HepG2 (cell line): ENCODE results near the gene PRDX3.

Source experiments
- GTF2F1 ChIP-seq: fragments of 150-350 bp; IDR thresholded peaks from 2 replicates; pipeline ENCODE4 v1.6.1; 2014; ENCODE audit warnings: low read length
- HMGXB4 ChIP-seq, 2 experiments: sonication (generic) in 1 of 2; formaldehyde crosslinking in 1 of 2; IDR thresholded peaks; 2 replicates each; pipeline versions ENCODE4 v1.4.0 to v1.6.1; 2018 to 2020; ENCODE audit warnings: missing genetic modification reagents in 2 of 2, borderline replicate concordance in 1 of 2, low read depth in 1 of 2, mild to moderate bottlenecking in 1 of 2, missing biosample characterization in 1 of 2
- NFIC ChIP-seq: IDR thresholded peaks from 2 replicates; pipeline ENCODE4 v1.6.1; 2012; ENCODE audit warnings: mild to moderate bottlenecking, low read length, inconsistent platforms
- POLR2AphosphoS5 ChIP-seq: IDR thresholded peaks from 2 replicates; pipeline ENCODE4 v1.6.1; 2012; ENCODE audit warnings: low read depth, low read length
- PREB ChIP-seq: sonication (generic); formaldehyde crosslinking; IDR thresholded peaks from 2 replicates; pipeline ENCODE4 v1.4.0; 2020; ENCODE audit warnings: missing genetic modification reagents
- ZFP36 ChIP-seq: fragments of 150-350 bp; IDR thresholded peaks from 2 replicates; pipeline ENCODE4 v1.6.1; 2018; ENCODE audit warnings: borderline replicate concordance, low read length, low read depth; ENCODE audit not compliant: partially characterized antibody
- ZFP41 ChIP-seq: sonication (generic); formaldehyde crosslinking; IDR thresholded peaks from 2 replicates; pipeline ENCODE4 v1.4.0; 2020; ENCODE audit warnings: mild to moderate bottlenecking, missing genetic modification reagents, borderline replicate concordance
- ZNF546 ChIP-seq: sonication (generic); formaldehyde crosslinking; conservative IDR thresholded peaks from 2 replicates; pipeline ENCODE4 v1.8.1; 2023; ENCODE audit warnings: mild to moderate bottlenecking, missing genetic modification reagents
- TF ChIP-seq, protein P1 (sequence below): sonication (generic); formaldehyde crosslinking; IDR thresholded peaks from 2 replicates; pipeline ENCODE4 v1.5.0; 2020; ENCODE audit warnings: mild to moderate bottlenecking, missing genetic modification reagents, moderate library complexity

DNA sequence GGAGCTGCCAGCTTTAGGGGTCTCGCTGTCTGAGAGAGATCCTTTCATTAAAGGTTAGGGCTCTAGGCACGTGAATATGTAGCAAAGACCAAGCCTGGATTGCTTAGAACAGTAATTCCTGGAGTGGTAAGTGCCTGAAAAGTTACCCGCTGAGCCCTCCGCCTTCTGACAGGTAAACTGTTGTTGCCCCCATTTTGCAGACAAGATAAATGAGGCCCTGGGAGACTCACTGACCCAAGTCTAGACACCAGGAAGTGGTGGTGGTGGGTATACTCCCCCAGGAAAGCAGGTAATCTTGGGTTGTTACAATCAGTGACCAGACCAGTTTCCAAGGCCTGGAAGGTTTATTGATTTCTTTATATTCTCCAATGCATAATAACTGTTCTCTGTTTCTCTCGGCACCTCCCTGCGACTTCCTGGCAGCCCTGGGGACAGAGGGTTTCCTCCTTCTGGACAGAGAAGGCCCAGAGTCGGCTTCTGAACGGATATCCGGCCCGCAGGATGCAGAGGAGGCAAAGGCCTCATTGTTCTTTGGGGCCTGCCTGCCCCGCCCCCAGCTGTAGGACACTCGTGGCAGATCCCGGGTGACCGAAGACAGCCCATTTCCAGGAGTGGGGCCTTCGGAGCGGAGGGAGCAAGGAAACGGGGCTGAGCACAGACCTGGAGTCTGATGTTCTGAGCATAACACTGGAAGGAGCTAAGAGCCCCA, 27.4 kb upstream of the PRDX3 start:
- TF ChIP-seq, protein P1, sequence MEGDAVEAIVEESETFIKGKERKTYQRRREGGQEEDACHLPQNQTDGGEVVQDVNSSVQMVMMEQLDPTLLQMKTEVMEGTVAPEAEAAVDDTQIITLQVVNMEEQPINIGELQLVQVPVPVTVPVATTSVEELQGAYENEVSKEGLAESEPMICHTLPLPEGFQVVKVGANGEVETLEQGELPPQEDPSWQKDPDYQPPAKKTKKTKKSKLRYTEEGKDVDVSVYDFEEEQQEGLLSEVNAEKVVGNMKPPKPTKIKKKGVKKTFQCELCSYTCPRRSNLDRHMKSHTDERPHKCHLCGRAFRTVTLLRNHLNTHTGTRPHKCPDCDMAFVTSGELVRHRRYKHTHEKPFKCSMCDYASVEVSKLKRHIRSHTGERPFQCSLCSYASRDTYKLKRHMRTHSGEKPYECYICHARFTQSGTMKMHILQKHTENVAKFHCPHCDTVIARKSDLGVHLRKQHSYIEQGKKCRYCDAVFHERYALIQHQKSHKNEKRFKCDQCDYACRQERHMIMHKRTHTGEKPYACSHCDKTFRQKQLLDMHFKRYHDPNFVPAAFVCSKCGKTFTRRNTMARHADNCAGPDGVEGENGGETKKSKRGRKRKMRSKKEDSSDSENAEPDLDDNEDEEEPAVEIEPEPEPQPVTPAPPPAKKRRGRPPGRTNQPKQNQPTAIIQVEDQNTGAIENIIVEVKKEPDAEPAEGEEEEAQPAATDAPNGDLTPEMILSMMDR = no peak
- TF ChIP-seq ZFP41 (CRISPR knock-in tag) (no peak), PREB (CRISPR knock-in tag) (no peak), ZNF546 (CRISPR knock-in tag) (no peak), POLR2AphosphoS5 (peak; percentile 73), ZFP36 (no peak), NFIC (0 out of 2 replicates have a peak, but pooled peaks have one; percentile 22), GTF2F1 (no peak), HMGXB4 (CRISPR knock-in tag; IDR thresholded peaks at IDR 0.05; ENCODE audit: borderline replicate concordance in 1 of 2, low read depth in 1 of 2) (peak; percentile 38 to 61; a peak in 3 of 4 replicates)
